ENCODE measurements around the gene BLTP3B.

DNA sequence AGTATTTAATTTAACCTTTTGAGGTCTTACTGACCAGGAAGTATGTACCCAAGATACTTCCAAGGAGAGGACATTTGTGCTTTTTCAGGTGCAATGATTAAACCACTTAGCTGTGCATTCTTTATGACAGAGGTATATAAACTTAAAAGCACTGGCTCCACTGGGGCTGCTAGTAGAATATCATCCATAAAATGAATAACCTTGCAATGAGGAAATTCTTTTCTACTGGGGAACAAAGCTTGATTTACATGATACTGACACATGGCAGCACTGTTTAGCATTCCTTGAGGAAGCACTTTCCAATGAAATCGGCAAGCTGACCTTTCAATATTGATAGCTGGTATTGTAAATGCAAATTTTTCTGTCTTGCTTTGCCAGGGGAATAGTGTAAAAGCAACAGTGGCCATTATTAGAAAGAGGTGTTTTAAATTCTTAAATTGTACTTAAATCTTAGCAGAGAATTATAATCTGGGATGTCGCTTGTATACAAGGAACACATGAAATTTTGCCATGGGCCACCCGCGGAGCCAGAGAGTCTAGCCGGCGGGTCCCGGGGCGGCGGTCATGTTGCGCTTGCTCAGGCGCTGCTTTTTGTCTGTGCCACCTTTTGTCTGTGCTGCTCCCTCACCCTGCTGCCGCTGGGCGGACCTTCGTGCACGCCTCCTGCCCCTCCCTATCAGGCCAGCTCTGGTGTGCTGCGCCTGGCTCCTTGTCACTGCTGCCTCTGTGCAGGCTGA lies 20.9 kb upstream of the BLTP3B start:
- no peak for TF ChIP-seq ZNF780A (CRISPR knock-in tag; IDR thresholded peaks at IDR 0.05)
- TF ChIP-seq ATF5 (CRISPR knock-in tag; IDR thresholded peaks at IDR 0.05; ENCODE audit: low read depth): no peak
- no peak for TF ChIP-seq FOXM1 (CRISPR knock-in tag; IDR thresholded peaks at IDR 0.05)
- TF ChIP-seq, protein P1, sequence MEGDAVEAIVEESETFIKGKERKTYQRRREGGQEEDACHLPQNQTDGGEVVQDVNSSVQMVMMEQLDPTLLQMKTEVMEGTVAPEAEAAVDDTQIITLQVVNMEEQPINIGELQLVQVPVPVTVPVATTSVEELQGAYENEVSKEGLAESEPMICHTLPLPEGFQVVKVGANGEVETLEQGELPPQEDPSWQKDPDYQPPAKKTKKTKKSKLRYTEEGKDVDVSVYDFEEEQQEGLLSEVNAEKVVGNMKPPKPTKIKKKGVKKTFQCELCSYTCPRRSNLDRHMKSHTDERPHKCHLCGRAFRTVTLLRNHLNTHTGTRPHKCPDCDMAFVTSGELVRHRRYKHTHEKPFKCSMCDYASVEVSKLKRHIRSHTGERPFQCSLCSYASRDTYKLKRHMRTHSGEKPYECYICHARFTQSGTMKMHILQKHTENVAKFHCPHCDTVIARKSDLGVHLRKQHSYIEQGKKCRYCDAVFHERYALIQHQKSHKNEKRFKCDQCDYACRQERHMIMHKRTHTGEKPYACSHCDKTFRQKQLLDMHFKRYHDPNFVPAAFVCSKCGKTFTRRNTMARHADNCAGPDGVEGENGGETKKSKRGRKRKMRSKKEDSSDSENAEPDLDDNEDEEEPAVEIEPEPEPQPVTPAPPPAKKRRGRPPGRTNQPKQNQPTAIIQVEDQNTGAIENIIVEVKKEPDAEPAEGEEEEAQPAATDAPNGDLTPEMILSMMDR (CRISPR knock-in tag; IDR thresholded peaks at IDR 0.05): no peak
- TF ChIP-seq DNMT3B (CRISPR knock-in tag; conservative IDR thresholded peaks at IDR 0.05): no peak
- no peak for TF ChIP-seq POLR2A (IDR thresholded peaks at IDR 0.05; ENCODE audit: insufficient read depth in 1 of 2, low read depth in 2 of 2, low read length in 2 of 2)
- TF ChIP-seq CEBPB (IDR thresholded peaks at IDR 0.05; ENCODE audit: borderline replicate concordance, low read depth, low read length): no peak
- no peak for TF ChIP-seq YEATS4 (CRISPR knock-in tag; IDR thresholded peaks at IDR 0.05; ENCODE audit: borderline replicate concordance)
- no peak for TF ChIP-seq ZBTB21 (CRISPR knock-in tag; IDR thresholded peaks at IDR 0.05)
- no peak for TF ChIP-seq MXI1 (IDR thresholded peaks at IDR 0.05; ENCODE audit: borderline replicate concordance, low read depth, low read length)
- TF ChIP-seq, protein P2, sequence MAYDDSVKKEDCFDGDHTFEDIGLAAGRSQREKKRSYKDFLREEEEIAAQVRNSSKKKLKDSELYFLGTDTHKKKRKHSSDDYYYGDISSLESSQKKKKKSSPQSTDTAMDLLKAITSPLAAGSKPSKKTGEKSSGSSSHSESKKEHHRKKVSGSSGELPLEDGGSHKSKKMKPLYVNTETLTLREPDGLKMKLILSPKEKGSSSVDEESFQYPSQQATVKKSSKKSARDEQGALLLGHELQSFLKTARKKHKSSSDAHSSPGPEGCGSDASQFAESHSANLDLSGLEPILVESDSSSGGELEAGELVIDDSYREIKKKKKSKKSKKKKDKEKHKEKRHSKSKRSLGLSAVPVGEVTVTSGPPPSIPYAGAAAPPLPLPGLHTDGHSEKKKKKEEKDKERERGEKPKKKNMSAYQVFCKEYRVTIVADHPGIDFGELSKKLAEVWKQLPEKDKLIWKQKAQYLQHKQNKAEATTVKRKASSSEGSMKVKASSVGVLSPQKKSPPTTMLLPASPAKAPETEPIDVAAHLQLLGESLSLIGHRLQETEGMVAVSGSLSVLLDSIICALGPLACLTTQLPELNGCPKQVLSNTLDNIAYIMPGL (CRISPR knock-in tag; IDR thresholded peaks at IDR 0.05; ENCODE audit: borderline replicate concordance in 1 of 2, low read depth in 1 of 2): no peak
- TF ChIP-seq NPAS2 (CRISPR knock-in tag; IDR thresholded peaks at IDR 0.05; ENCODE audit: borderline replicate concordance): no peak

All from HepG2 (cell line).